ENCODE measurements around the gene OOSP2. TPM values are rescaled to one million over a fixed set of nuclear protein-coding genes. Genes with fewer than 3 reads are reported as not detected.

Gene OOSP2
- total RNA-seq, 1 experiment from 2014 or later, result not detected

- H3K9ac ChIP-seq (ENCODE audit: low read length), result no peak overlapping the region
- H3K36me3 ChIP-seq (ENCODE audit: low read depth, low read length), result no peaks in the 10 kb centered on the region
- H3K4me3 ChIP-seq (ENCODE audit: low read length), result peak overlapping the region; percentile 25; the same call in 1 of the 2 replicates
- POLR2A ChIA-PET (ENCODE audit: unreplicated experiment), result no interaction called here
- intact Hi-C loops (cut with micrococcal nuclease), result no loop called here
- no peaks in the 10 kb centered on the region for H3K9me3 ChIP-seq (ENCODE audit: low read length)
- TF ChIP-seq EZH2 (IDR thresholded peaks at IDR 0.05; ENCODE audit: low read length, unreplicated experiment) (no peak), EZH2phosphoT487 (IDR thresholded peaks at IDR 0.05; ENCODE audit: borderline replicate concordance, low read length) (no peak), CTCF (conservative IDR thresholded peaks at IDR 0.05; ENCODE audit: low read depth, low read length) (no peak)
- DNase-seq (peak; percentile 61), ATAC-seq (no peak)
- no peaks in the 10 kb centered on the region for H3K9me2 ChIP-seq (replicated peaks; ENCODE audit: low read length)
- CTCF ChIA-PET, result no interaction called here
- peaks cover 13% of the 10 kb centered on the region for H3K4me1 ChIP-seq (ENCODE audit: insufficient read depth, low read length)
- H4K20me1 ChIP-seq (ENCODE audit: low read length), result no peaks in the 10 kb centered on the region
- peak overlapping the region; percentile 61 for H2AFZ ChIP-seq (ENCODE audit: low read length)
- no peaks in the 10 kb centered on the region for H3F3A ChIP-seq (ENCODE audit: low read length, unreplicated experiment)
- BruUV-seq (replicated peaks), result no TSS peak
- no peaks in the 10 kb centered on the region for H3K79me2 ChIP-seq (ENCODE audit: low read length)
- H3K4me2 ChIP-seq (ENCODE audit: low read length), result peak overlapping the region; percentile 64
- H3K27me3 ChIP-seq (ENCODE audit: low read length), result no peaks in the 10 kb centered on the region
- H3K27ac ChIP-seq (ENCODE audit: low read length), result peak overlapping the region; percentile 9; the same call in 1 of the 2 replicates
Measured at GRCh38 chr11:59997800-59998199, 42.4 kb upstream of the OOSP2 start.

GRCh38 chr11:59999691-60000090 lies 40.5 kb upstream of the OOSP2 start:
- H2AFZ ChIP-seq (ENCODE audit: low read length), result peak overlapping the region; percentile 16; the same call in 1 of the 2 replicates
- no peaks in the 10 kb centered on the region for H3K9me3 ChIP-seq (ENCODE audit: low read length)
- no peaks in the 10 kb centered on the region for H4K20me1 ChIP-seq (ENCODE audit: low read length)
- peaks cover 13% of the 10 kb centered on the region for H3K4me1 ChIP-seq (ENCODE audit: insufficient read depth, low read length)
- H3K27me3 ChIP-seq (ENCODE audit: low read length), result no peaks in the 10 kb centered on the region
- no peak overlapping the region for H3K4me2 ChIP-seq (ENCODE audit: low read length)
- DNase-seq (no peak), ATAC-seq (no peak)
- H3K27ac ChIP-seq (ENCODE audit: low read length), result no peak overlapping the region
- intact Hi-C loops (cut with micrococcal nuclease), result no loop called here
- TF ChIP-seq EZH2 (IDR thresholded peaks at IDR 0.05; ENCODE audit: low read length, unreplicated experiment) (no peak), EZH2phosphoT487 (IDR thresholded peaks at IDR 0.05; ENCODE audit: borderline replicate concordance, low read length) (no peak), CTCF (conservative IDR thresholded peaks at IDR 0.05; ENCODE audit: low read depth, low read length) (no peak)
- H3F3A ChIP-seq (ENCODE audit: low read length, unreplicated experiment), result no peaks in the 10 kb centered on the region
- no TSS peak for BruUV-seq (replicated peaks)
- POLR2A ChIA-PET (ENCODE audit: unreplicated experiment), result no interaction called here
- no peak overlapping the region for H3K4me3 ChIP-seq (ENCODE audit: low read length)
- H3K9me2 ChIP-seq (replicated peaks; ENCODE audit: low read length), result no peaks in the 10 kb centered on the region
- CTCF ChIA-PET, result no interaction called here
- no peak overlapping the region for H3K9ac ChIP-seq (ENCODE audit: low read length)
- H3K36me3 ChIP-seq (ENCODE audit: low read depth, low read length), result no peaks in the 10 kb centered on the region
- no peaks in the 10 kb centered on the region for H3K79me2 ChIP-seq (ENCODE audit: low read length)

GRCh38 chr11:60003729-60004128 lies 36.5 kb upstream of the OOSP2 start:
- no TSS peak for BruUV-seq (replicated peaks)
- Histone ChIP-seq H3K4me2 (ENCODE audit: low read length) (no peak overlapping the region), H3F3A (ENCODE audit: low read length, unreplicated experiment) (no peaks in the 10 kb centered on the region), H4K20me1 (ENCODE audit: low read length) (no peaks in the 10 kb centered on the region), H3K4me3 (ENCODE audit: low read length) (no peak overlapping the region), H3K9me2 (replicated peaks; ENCODE audit: low read length) (no peaks in the 10 kb centered on the region), H3K27me3 (ENCODE audit: low read length) (no peaks in the 10 kb centered on the region), H3K9me3 (ENCODE audit: low read length) (no peaks in the 10 kb centered on the region), H3K79me2 (ENCODE audit: low read length) (no peaks in the 10 kb centered on the region), H3K4me1 (ENCODE audit: insufficient read depth, low read length) (peaks cover 9% of the 10 kb centered on the region), H3K9ac (ENCODE audit: low read length) (no peak overlapping the region), H3K27ac (ENCODE audit: low read length) (no peak overlapping the region), H3K36me3 (ENCODE audit: low read depth, low read length) (no peaks in the 10 kb centered on the region), H2AFZ (ENCODE audit: low read length) (peak overlapping the region; percentile 52)
- no peak for ATAC-seq
- POLR2A ChIA-PET (ENCODE audit: unreplicated experiment), result no interaction called here
- intact Hi-C loops (cut with micrococcal nuclease), result no loop called here
- CTCF ChIA-PET, result interaction anchor here (0.6 kb wide), 1 partner anchor 897 kb away, joined by 3 read pairs; no protein-coding TSS in a partner anchor
- no peak for DNase-seq
- TF ChIP-seq CTCF (conservative IDR thresholded peaks at IDR 0.05; ENCODE audit: low read depth, low read length), result no peak
- no peak for TF ChIP-seq EZH2phosphoT487 (IDR thresholded peaks at IDR 0.05; ENCODE audit: borderline replicate concordance, low read length)
- TF ChIP-seq EZH2 (IDR thresholded peaks at IDR 0.05; ENCODE audit: low read length, unreplicated experiment), result no peak

Data from PC-3 (cell line).